DOHH2 (cell line): ENCODE measurements around the gene ANTKMT.

ENCODE experiments used
- H3F3A ChIP-seq: fragments of 200-600 bp; sonication (generic), shearing (Covaris generic); 2 replicates; pipeline ENCODE4 v1.6.0; 2016; ENCODE audit warnings: antibody characterized with exemption, mild to moderate bottlenecking; ENCODE audit not compliant: control insufficient read depth, insufficient read depth
- H3K27ac ChIP-seq: fragments of 200-600 bp; sonication (generic); 2 replicates; pipeline ENCODE4 v1.5.1; 2014; ENCODE audit warnings: low read depth, mild to moderate bottlenecking, low read length, moderate library complexity
- H3K27me3 ChIP-seq: fragments of 200-600 bp; sonication (generic); 2 replicates; pipeline ENCODE4 v1.6.1; 2014; ENCODE audit warnings: mild to moderate bottlenecking, low read length, mixed read lengths; ENCODE audit not compliant: control insufficient read depth
- H3K36me3 ChIP-seq: fragments of 200-600 bp; sonication (generic); 2 replicates; pipeline ENCODE4 v1.6.1; 2014; ENCODE audit warnings: mild to moderate bottlenecking, low read length, moderate library complexity, mixed read lengths; ENCODE audit not compliant: control insufficient read depth
- H3K4me1 ChIP-seq: fragments of 200-600 bp; sonication (generic); 2 replicates; pipeline ENCODE4 v1.6.1; 2014; ENCODE audit warnings: mild to moderate bottlenecking, low read length, mixed read lengths; ENCODE audit not compliant: control insufficient read depth
- H3K4me2 ChIP-seq: fragments of 200-600 bp; sonication (generic); 2 replicates; pipeline ENCODE4 v1.6.0; 2014; ENCODE audit warnings: mild to moderate bottlenecking, low read length, moderate library complexity
- H3K4me3 ChIP-seq: fragments of 200-600 bp; sonication (generic); 2 replicates; pipeline ENCODE4 v1.5.1; 2014; ENCODE audit warnings: mild to moderate bottlenecking, low read length, mixed read lengths
- H3K79me2 ChIP-seq: fragments of 200-600 bp; sonication (generic); 2 replicates; pipeline ENCODE4 v1.6.1; 2014; ENCODE audit warnings: mild to moderate bottlenecking, low read length, mixed read lengths; ENCODE audit not compliant: control insufficient read depth
- H3K9me2 ChIP-seq: fragments of 200-600 bp; sonication (generic); replicated peaks from 2 replicates; pipeline ENCODE4 v1.6.1; 2014; ENCODE audit warnings: mild to moderate bottlenecking, low read length, mixed read lengths; ENCODE audit not compliant: control insufficient read depth
- H3K9me3 ChIP-seq: fragments of 200-600 bp; sonication (generic); 2 replicates; pipeline ENCODE4 v1.6.1; 2014; ENCODE audit warnings: antibody characterized with exemption, low read length, mixed read lengths; ENCODE audit not compliant: control insufficient read depth, insufficient read depth
- H4K20me1 ChIP-seq: fragments of 200-600 bp; sonication (generic); 2 replicates; pipeline ENCODE4 v1.6.0; 2014; ENCODE audit warnings: low read depth, mild to moderate bottlenecking, antibody characterized with exemption, low read length, moderate library complexity; ENCODE audit not compliant: control insufficient read depth, insufficient read depth
- CTCF ChIP-seq: fragments of 200-600 bp; sonication (generic); IDR thresholded peaks from one replicate; pipeline ENCODE4 v1.5.1; 2014; ENCODE audit warnings: antibody characterized with exemption, mild to moderate bottlenecking, low read depth, low read length; ENCODE audit not compliant: poor library complexity, severe bottlenecking
- EZH2phosphoT487 ChIP-seq: fragments of 200-600 bp; sonication (generic); IDR thresholded peaks from 2 replicates; pipeline ENCODE4 v1.6.1; 2017; ENCODE audit warnings: borderline replicate concordance, mild to moderate bottlenecking, antibody characterized with exemption, low read length, moderate library complexity, mixed read lengths

The ANTKMT gene

DNA sequence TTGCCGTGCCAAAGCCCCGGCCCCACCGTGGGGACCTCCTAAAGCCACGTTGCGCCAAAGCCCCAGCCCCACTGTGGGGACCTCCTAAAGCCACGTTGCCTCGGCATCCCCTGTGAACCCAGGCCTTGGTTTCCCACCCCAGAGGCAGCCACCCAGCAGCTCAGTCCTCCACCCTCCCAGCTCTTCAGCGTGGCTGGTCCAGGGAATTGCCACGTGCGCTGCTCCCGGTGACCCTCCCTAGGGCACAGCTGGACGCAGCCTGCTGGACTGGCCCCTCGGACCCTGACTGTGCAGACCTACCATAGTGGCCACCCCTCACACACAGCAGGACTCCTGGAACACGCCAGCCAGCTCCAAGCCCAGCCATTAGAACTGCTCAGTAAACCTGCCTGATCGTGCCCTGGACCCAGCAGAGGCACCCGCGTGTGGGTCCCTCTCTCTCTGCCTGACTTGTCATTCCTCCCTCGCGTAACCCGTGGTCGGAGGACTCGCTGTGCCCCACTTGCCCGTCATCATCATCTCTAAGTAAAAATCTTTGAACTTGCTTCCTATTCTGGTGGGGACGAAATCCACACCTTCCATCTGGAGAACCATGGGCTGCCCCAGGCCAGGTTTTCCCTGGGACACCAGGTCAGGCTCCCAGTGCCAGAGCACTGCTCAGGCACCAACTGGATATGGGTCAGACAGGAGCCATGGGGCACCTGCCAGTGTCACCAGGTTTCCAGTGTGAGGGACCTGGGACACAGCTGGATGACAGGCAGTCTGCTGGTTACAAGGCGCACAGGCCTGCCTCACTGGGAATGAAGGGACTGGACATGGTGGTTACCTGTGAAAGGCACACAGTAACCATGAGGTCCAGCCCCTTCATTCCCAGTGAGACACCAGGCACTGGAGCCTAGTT lies 14.3 kb downstream of the ANTKMT start:
- H3K79me2 ChIP-seq = peaks cover 39% of the 10 kb centered on the region
- H3K4me3 ChIP-seq = 0 out of 2 replicates have a peak overlapping the region, but pooled peaks have one; percentile 96
- peaks cover 15% of the 10 kb centered on the region for H3F3A ChIP-seq
- no peaks in the 10 kb centered on the region for H3K9me3 ChIP-seq
- peak overlapping the region; percentile 100 for H3K4me2 ChIP-seq
- H3K9me2 ChIP-seq = no peaks in the 10 kb centered on the region
- peak overlapping the region; percentile 100 for H3K27ac ChIP-seq
- peaks cover 90% of the 10 kb centered on the region for H3K36me3 ChIP-seq
- TF ChIP-seq CTCF (no peak), EZH2phosphoT487 (no peak)
- no peaks in the 10 kb centered on the region for H3K27me3 ChIP-seq
- H4K20me1 ChIP-seq = no peaks in the 10 kb centered on the region
- peaks cover 78% of the 10 kb centered on the region for H3K4me1 ChIP-seq

- Histone ChIP-seq H3K9me3 (no peaks in the 10 kb centered on the region), H3K4me3 (peak overlapping the region; percentile 96), H3K9me2 (no peaks in the 10 kb centered on the region), H3K36me3 (peaks cover 87% of the 10 kb centered on the region), H3K4me1 (peaks cover 77% of the 10 kb centered on the region), H3F3A (peaks cover 15% of the 10 kb centered on the region), H3K4me2 (peak overlapping the region; percentile 100), H3K27me3 (no peaks in the 10 kb centered on the region), H3K79me2 (peaks cover 44% of the 10 kb centered on the region), H3K27ac (peak overlapping the region; percentile 100), H4K20me1 (no peaks in the 10 kb centered on the region)
- no peak for TF ChIP-seq EZH2phosphoT487
- TF ChIP-seq CTCF = no peak
Observed at GRCh38 chr16:735982-736453, 15.1 kb downstream of the ANTKMT start.

DNA sequence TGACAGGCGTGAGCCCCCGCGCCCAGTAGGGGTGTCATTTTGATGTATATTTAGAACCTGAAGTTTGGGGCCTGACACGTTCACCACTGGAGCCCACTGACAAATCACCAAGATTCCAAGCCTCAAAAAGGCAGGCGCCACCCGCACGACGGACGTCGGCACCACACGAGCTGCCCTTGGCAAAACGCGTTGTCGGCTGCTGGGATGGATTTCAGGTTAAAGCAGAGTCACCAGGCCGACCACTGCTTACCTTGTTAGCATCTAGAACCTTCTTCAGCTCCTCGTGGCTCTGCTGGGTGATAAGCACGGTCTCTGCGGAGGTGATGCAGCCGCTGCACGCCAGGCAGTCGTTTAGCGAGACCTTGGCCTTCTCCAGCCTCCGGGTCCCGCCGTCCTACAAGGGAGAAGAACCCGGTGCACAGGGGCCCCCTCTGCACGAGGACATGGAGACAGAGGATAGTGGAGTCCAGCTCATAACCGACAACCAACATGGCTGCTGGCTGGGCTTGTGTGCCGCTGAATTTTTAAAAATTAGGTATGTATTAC lies 16.1 kb downstream of the ANTKMT start:
- peaks cover 78% of the 10 kb centered on the region for H3K36me3 ChIP-seq
- H3K9me3 ChIP-seq = no peaks in the 10 kb centered on the region
- no peaks in the 10 kb centered on the region for H4K20me1 ChIP-seq
- peak overlapping the region; percentile 96 for H3K4me3 ChIP-seq
- H3F3A ChIP-seq = peaks cover 15% of the 10 kb centered on the region
- H3K9me2 ChIP-seq = no peaks in the 10 kb centered on the region
- H3K4me2 ChIP-seq = peak overlapping the region; percentile 100
- TF ChIP-seq CTCF (no peak), EZH2phosphoT487 (no peak)
- H3K27me3 ChIP-seq = no peaks in the 10 kb centered on the region
- peaks cover 44% of the 10 kb centered on the region for H3K79me2 ChIP-seq
- H3K27ac ChIP-seq = peak overlapping the region; percentile 100
- peaks cover 74% of the 10 kb centered on the region for H3K4me1 ChIP-seq
